GM10248 (cell line): ENCODE data around the gene SLC16A5.
A peak's percentile ranks its signal among the peaks of the same experiment; 100 is the strongest.

ENCODE experiments used
- CTCF ChIA-PET: fragments of 300-600 bp; sonication (Branson Sonifier 250); formaldehyde crosslinking; extraction: SDS; loops from one replicate; lab custom pipeline; 2021; ENCODE audit warnings: antibody characterized with exemption; lab: Yijun Ruan, JAX
- POLR2A ChIA-PET: fragments of 350-650 bp; sonication (Branson Sonifier 250); formaldehyde crosslinking; extraction: SDS; loops from one replicate; lab custom pipeline; 2020; ENCODE audit warnings: antibody characterized with exemption; lab: Yijun Ruan, JAX
- DNase-seq: peaks from one replicate; pipeline ENCODE4 v3.0.0; 2012; ENCODE audit errors: extremely low spot score
- CTCF ChIP-seq: IDR thresholded peaks from 2 replicates; pipeline ENCODE4 v1.5.1; 2012; ENCODE audit warnings: mild to moderate bottlenecking, low read depth; ENCODE audit errors: extremely low read depth, missing control alignments, control extremely low read depth

Gene SLC16A5

DNA sequence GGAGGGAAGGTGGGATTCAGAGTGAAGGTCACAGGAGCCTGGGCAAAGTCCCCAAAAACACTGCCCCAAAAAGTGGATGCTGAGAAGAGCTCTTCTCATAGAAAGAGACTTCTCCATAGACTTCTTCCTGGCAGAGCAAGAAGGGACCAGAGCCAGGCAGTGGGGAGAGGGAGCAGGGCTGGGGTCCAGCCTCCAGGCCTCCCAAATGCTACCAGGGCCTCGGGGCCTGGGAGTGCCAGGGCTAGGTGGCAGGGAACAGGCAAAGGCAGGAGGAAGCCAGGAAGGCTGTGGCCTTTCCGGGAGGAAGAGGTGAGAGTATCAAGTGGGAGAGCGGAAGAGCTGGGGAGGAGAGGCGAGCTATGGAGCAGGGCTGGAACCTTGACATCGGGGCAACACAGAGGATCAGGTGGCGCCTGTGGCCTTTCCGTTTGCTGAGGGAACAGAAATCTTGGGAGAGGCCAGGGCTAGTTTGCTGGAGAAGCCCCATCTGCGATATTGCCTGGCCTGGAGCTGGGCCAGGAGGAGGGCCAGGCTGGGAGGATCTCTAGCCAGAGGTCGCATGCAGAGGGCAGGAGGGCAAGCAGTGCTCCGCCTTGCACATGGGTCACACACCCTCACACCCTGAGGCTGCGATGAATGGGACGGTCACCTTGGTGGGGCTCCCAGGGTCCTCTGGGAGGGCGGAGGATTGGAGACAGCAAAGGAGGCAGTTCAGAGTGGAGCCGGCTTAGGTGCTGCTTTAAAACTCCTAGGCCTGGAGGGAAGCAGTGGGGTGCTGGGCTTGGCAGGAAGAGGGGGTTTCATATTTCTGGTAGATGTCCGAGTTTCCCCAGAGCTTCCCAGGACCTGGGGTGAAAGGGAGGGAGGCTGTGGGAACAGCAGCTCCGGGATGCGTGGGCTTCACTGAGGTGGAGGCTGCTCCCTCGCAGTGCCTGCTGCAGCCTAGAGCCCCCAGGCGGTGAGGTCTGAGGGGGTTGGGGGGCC is 3.4 kb downstream of the SLC16A5 start:
- DNase-seq, result no peak
- ChIA-PET POLR2A (no interaction called here), CTCF (interaction anchor here (1.0 to 6.3 kb wide), 4 partner anchors 15 to 130 kb away, joined by 3 to 36 read pairs (median 6); partner anchors contain the start of gene ARMC7)
- TF ChIP-seq CTCF, result no peak

DNA sequence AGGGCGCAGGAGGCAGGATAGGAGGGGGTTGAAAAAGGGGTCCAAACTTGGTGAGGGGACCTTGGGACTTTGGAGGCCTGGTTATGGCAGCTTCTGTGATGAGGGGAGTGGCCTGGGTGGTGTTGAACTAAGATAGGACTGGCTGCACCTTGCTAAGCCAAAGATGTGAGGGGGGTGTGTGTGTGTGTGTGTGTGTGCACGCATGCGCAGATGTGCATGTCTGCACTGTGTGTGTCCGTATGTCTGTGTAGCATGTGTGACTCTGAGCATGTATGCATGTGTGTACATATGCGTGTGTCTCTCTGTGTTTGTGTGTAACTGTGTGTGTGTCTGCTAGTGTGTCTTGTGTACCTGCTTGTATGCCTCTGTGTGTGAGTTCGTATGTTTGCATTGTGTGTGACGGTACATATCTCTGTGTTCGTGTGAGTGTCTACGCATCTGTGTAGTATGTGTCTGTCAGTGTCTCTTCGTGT is 4.1 kb downstream of the SLC16A5 start:
- ChIA-PET POLR2A (no interaction called here), CTCF (interaction anchor here (2.2 to 6.3 kb wide), 2 partner anchors 14 to 22 kb away, joined by 9 to 36 read pairs; no protein-coding TSS in a partner anchor)
- TF ChIP-seq CTCF, result no peak
- DNase-seq, result no peak

GRCh38 chr17:75093548-75094158 is 5.9 kb downstream of the SLC16A5 start:
- DNase-seq, result no peak
- ChIA-PET CTCF (interaction anchor here (1.5 to 5.4 kb wide), 4 partner anchors 12 to 132 kb away, joined by 4 to 34 read pairs (median 4); no protein-coding TSS in a partner anchor), POLR2A (no interaction called here)
- no peak for TF ChIP-seq CTCF

DNA sequence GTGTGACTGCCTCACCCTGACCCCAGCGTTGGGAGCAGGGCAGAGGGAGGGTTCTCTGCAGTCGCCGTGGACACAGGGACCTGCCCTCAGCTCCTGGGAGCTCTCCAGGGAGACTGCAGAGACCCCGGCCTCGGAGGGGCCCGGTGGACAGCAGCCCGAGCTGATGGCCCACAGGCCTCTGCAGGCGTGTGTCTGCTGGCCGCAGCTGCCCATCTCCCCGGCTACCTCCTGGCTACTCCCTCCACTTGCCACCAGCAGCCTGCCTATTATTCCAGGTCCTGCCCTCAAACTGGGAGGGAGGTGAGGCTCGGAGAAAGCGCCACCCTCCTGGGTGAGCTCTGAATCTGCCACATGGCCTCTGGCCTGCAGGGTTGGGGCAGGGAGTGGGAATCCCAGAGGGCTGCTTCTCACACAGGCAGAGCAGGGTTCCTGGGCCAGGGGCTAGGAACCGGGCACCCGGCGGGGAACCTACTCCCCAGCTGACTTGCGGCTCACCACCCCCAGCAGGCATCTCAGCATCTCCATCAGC is 7.2 kb downstream of the SLC16A5 start:
- CTCF ChIA-PET, result interaction anchor here (1.3 to 5.4 kb wide), 7 partner anchors 11 to 134 kb away, joined by 3 to 34 read pairs (median 5); no protein-coding TSS in a partner anchor
- no peak for DNase-seq
- POLR2A ChIA-PET, result no interaction called here
- TF ChIP-seq CTCF, result no peak

GRCh38 chr17:75096082-75096625 is 8.4 kb downstream of the SLC16A5 start:
- ChIA-PET POLR2A (no interaction called here), CTCF (interaction anchor here (1.3 to 5.4 kb wide), 5 partner anchors 10 to 135 kb away, joined by 3 to 34 read pairs (median 5); no protein-coding TSS in a partner anchor)
- TF ChIP-seq CTCF, result no peak
- peak; percentile 51 for DNase-seq

- no peak for TF ChIP-seq CTCF
- ChIA-PET CTCF (interaction anchor here (1.0 to 2.5 kb wide), 2 partner anchors 16 to 104 kb away, joined by 3 to 14 read pairs; no protein-coding TSS in a partner anchor), POLR2A (no interaction called here)
- DNase-seq, result no peak
Observed at GRCh38 chr17:75097865-75098264, 10.1 kb downstream of the SLC16A5 start.
